Epidermal melanocyte (primary cell): ENCODE data around the gene MS4A18.

Experiments used
- DNase-seq: peaks from one replicate; pipeline ENCODE4 v3.0.0; 2011; ENCODE audit warnings: low spot score; ENCODE audit not compliant: insufficient read length

Gene MS4A18

DNA sequence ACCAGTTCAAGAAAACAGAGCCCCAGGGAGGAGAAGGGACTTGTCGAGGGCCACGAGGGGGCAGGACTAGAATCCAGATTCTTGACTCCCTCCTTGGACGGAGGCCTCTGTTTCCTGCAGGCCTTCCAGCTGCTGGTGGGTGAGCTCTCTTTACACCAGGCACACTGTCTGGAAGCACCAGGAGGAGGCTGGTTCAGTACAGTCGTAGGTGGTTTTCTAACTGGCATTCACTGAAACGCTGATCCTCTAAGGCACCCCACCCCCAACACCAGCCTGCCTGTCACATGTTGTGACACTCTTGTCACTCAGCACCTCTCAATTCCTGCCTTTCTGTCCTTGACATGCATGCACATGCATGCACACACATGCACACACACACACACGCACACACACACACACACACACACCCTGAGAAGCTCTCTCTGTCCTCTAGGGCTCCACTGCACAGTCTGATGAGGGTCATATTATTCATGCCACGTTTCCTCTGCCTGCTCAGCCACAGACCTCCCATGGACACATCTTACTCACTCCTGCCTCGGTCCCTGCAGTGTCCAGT is 61.4 kb downstream of the MS4A18 start:
- no peak for DNase-seq

DNA sequence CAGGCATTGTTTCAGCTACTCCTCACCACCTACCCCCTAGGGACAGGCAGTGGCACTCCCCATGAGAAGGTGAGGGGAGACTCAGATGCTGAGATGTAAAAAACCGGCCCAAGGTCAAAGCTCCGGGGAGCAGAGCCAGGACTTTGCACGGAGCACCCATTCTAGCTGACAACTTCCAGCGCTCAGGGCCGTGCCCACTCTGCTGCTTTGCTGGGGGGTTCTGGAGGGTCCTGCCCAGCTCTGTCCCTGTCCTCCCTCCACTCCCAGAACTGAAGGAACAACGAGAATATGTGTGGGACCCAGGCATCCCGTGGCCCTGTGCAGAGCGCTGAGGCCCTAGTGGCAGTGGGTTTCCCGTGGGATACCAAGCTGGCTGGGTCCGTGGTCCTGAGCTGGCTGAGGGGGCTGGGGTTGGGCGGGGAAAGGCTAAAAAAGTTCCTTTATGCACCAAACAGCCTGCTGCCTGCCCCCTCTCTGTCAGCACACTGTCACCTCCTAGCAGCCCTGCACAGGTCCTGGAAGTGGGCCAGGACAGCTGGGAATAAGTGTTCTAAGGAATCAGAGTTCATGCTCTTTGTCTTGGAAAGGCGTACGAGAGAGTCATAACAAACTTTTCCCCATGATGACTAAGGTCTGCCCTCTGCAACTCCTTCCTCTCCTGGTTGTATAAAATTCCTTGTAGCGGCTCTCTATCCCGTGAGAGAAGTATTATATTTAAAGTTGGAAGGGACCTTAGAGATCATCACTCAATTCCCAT is 62.5 kb downstream of the MS4A18 start:
- DNase-seq = no peak

DNA sequence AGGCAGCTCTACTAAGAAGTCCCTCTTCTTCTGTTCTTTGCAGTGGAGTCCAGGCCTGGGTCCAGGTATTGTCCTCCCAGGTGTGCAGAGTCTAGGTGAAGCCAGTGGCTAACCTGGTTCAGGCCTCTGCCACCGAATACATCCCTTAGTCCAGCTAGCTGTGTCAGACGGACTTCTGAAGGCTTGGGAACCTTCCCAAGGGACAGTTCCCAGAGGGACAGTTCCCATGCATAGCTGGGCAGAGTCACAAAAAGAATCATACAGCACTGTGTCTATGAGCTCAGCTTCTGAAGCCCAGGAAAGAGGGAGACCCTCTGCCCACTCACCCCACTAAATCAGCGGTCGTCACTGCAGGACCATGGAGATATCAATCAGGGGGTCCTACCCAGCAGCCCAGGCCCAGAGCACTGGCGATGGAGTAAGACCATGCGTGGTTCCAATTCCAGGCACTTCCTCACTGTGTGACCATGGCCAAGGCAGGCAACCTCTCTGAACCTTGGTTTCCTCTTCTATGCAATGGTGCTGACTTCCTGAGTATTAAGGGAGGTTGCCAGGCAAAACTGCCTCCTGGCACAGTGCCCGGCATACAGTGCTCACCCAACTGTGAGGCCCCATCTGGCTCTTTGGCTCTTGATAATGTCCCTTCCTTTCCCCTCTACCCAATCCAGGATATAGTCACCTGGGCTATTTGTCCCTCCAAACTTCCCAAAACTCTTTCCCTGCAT is 64.0 kb downstream of the MS4A18 start:
- DNase-seq = no peak

DNA sequence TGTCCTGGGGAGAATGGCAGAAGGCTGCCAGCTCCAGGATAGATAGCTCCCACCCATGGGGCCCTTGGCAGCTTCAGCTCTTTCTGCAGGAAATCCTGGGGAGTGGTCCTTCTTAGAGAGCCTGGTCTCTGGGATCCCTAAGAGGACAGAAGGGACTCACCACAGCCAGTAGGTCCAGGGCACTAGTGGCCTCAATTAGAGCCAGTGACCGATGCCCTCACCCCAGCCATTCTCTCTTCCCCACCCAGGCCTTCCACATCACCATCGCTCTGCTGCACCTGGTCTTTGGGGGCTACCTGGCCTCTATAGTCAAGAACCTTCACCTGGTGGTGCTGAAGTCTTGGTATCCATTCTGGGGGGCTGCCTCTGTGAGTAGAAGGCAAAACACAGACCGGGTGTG is 66.2 kb downstream of the MS4A18 start:
- DNase-seq = no peak

DNA sequence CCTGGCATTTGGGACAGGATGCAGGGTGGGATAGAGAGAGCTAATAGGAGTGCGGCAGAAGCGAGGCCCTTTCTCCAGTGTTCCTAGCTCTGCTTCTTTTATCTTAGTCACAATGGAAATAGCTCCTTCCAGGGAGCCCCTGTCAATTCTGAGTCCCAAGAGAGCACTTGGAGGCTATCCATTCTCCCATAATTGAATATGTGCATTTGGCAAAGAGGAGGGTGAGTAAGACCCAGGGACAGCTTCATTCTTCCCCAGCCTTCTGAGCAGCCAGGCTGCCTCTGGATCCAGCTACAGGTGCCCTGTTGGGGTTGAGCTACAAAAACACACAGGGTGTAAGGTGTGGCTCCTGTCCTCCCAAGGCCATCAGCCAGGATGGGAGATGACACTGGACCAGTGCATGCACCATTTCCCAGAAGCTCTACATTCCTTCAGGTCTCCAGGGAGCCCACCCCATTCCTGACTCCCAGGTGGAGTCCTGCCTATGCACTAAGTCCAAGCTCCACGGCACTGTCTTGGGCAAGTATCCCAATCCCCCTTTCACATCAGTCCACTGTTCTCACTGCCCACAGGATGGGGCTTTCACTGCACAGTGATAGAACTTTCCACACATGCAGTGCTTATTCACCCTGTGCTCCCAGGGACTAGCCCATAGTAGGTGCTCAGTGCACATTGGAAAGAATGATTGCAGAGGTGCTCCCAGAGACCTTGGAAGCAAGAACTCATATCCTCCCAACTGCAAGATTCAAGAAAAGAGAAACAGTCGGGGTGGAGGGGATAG is 66.8 kb downstream of the MS4A18 start:
- no peak for DNase-seq

DNA sequence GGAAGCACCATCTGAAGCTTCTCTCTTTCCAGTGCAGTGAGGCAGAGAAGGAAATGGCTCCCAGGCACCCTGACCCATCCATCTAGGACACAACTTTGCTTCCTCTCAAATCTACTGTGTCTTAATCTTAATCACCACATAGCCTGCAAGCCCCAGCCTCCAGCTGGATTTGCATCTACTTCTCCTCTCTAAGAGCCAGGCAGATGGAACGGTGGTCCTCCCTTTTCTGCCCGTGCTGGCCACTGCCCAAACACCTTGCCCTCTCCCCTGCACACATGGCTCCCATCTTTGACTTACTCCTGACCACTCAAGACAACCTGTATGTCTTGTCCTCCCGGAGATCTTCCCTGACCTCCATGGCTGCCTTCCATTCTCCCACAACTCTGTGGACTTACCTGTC is 68.0 kb downstream of the MS4A18 start:
- DNase-seq = no peak
